Cerebellar nuclear complex (tissue), 1 donor: ENCODE measurements around the gene SAMM50.

ENCODE experiments used
- DNase-seq, 2 experiments: peaks; one replicate each; lab custom pipeline; 2025; lab: John Stamatoyannopoulos, UW

SAMM50 gene

GRCh38 chr22:43945632-43946383 lies 9.4 kb upstream of the SAMM50 start:
- DNase-seq: no peak

- DNase-seq: no peak
Observed at GRCh38 chr22:43946384-43946667, 8.9 kb upstream of the SAMM50 start.

GRCh38 chr22:43948836-43949406 lies 6.3 kb upstream of the SAMM50 start:
- no peak for DNase-seq

- no peak for DNase-seq
Observed at GRCh38 chr22:43951391-43951790, 3.9 kb upstream of the SAMM50 start.

GRCh38 chr22:43951966-43952365 lies 3.3 kb upstream of the SAMM50 start:
- DNase-seq: no peak

- no peak for DNase-seq
Observed at GRCh38 chr22:43953988-43954785, 1.1 kb upstream of the SAMM50 start.

- DNase-seq: no peak
Observed at GRCh38 chr22:43955883-43956782, 891 bp downstream of the SAMM50 start.

GRCh38 chr22:43956805-43957463 lies 1.7 kb downstream of the SAMM50 start:
- DNase-seq: no peak

GRCh38 chr22:43957871-43958270 lies 2.6 kb downstream of the SAMM50 start:
- DNase-seq: no peak

GRCh38 chr22:43964314-43964857 lies 9.1 kb downstream of the SAMM50 start:
- DNase-seq: no peak

GRCh38 chr22:43967069-43967468 lies 11.8 kb downstream of the SAMM50 start:
- DNase-seq: no peak

GRCh38 chr22:43968614-43969013 lies 13.4 kb downstream of the SAMM50 start:
- no peak for DNase-seq

GRCh38 chr22:43969021-43969878 lies 14.0 kb downstream of the SAMM50 start:
- no peak for DNase-seq

- DNase-seq: no peak
Observed at GRCh38 chr22:43969989-43970755, 14.9 kb downstream of the SAMM50 start.

- DNase-seq: no peak
Observed at GRCh38 chr22:43971112-43971511, 15.9 kb downstream of the SAMM50 start.

GRCh38 chr22:43972931-43973462 lies 17.8 kb downstream of the SAMM50 start:
- DNase-seq: no peak

- no peak for DNase-seq
Observed at GRCh38 chr22:43974028-43974545, 18.8 kb downstream of the SAMM50 start.

- DNase-seq: no peak
Observed at GRCh38 chr22:43975041-43975440, 19.8 kb downstream of the SAMM50 start.
